ENCODE results near the gene MGMT. TPM values are rescaled to one million over a fixed set of nuclear protein-coding genes. Genes with fewer than 3 reads are reported as not detected.

Gene MGMT
- total RNA-seq, 1 donor from 2014 or later, result 29.7 TPM

DNA sequence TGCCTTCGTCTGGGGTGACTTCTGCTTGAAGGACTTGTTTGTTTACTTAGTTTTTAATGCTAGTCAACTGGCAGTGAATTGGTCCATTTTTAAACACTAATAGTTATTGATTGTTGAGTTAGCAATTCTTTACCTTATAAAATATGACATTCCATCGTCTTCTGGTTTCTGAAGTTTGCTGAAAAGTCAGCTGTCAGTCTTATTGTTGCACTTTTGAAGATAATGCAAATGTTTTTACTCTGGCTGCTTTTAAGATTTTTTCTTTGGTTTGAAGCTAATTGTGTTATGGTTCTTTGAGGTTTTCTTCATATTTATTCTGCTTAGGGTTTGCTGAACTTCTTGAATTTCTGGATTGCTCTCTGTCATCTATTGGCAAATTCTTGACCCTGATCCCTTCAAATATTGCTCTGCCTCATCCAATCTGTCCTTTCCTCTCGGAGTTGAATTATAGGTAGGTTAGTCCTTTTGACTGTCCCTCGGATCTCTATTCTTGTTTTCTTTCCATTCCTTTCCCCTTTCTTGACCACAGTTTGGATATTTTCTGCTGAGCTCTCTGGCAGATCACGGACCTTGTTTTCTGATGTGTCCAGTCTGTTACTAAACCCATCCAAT is 24.2 kb downstream of the MGMT start:
- no peak overlapping the region for H3K4me3 ChIP-seq (ENCODE audit: low read length in 3 of 3)
- no peaks in the 10 kb centered on the region for H3K4me1 ChIP-seq (ENCODE audit: control insufficient read depth in 3 of 3, insufficient read depth in 3 of 3, low read length in 3 of 3)
- H3K27me3 ChIP-seq (ENCODE audit: control insufficient read depth in 3 of 3, insufficient read depth in 3 of 3, low read length in 3 of 3), result no peaks in the 10 kb centered on the region
- no peaks in the 10 kb centered on the region for H3K36me3 ChIP-seq (ENCODE audit: control insufficient read depth in 3 of 3, insufficient read depth in 3 of 3, low read length in 3 of 3)
- H3K9ac ChIP-seq (ENCODE audit: low read depth in 1 of 3, low read length in 3 of 3), result no peak overlapping the region
- H3K9me3 ChIP-seq (ENCODE audit: control insufficient read depth in 3 of 3, low read length in 3 of 3), result peaks cover 3 to 8% (median 5%) of the 10 kb centered on the region in 3 donors
- no peak overlapping the region for H3K27ac ChIP-seq (ENCODE audit: low read depth, low read length)

DNA sequence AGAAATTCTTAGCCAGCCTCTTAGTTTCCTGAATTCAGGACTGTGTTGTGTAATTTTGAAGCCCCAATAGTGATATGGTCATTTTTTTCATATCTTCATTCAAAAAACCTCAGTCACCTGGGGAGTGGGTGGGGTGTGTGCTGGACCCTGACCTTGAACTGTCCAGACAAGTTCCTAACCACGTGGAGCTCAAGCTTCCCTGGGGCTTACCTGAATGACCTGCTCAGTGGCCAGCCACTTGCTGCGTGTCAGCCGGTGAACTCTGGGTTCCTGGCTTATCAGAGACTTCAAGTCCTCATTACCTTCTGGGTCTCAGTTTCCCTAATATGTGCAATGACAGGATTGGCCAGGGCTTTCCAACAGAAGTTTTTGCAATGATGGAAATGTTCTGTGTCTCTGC is 27.1 kb downstream of the MGMT start:
- Histone ChIP-seq H3K4me3 (ENCODE audit: low read length in 3 of 3) (no peak overlapping the region), H3K27ac (ENCODE audit: low read depth, low read length) (no peak overlapping the region), H3K9ac (ENCODE audit: low read depth in 1 of 3, low read length in 3 of 3) (no peak overlapping the region)

DNA sequence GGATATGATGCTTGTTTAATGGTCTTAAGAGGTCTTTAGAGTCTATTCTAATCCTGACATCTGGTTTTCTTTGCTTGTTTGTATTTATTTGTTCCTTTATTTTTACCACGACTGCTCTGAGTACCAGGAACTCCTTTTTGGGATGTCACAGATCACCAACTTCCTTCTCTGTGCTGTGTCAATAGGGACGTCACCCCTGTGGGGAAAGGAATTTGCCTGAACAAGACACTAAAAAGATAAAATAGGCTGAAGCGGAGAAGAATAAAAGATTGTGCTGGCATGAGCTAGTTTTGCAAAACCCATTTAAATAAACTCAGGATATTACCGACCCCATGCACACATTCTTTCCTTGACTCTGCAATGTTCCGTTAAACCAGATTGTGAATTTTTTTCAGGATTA is 27.7 kb downstream of the MGMT start:
- Histone ChIP-seq H3K9me3 (ENCODE audit: control insufficient read depth in 3 of 3, low read length in 3 of 3) (peaks cover 3 to 8% (median 5%) of the 10 kb centered on the region in 3 donors), H3K9ac (ENCODE audit: low read depth in 1 of 3, low read length in 3 of 3) (no peak overlapping the region), H3K4me1 (ENCODE audit: control insufficient read depth in 3 of 3, insufficient read depth in 3 of 3, low read length in 3 of 3) (no peaks in the 10 kb centered on the region), H3K27ac (ENCODE audit: low read depth, low read length) (no peak overlapping the region), H3K4me3 (ENCODE audit: low read length in 3 of 3) (no peak overlapping the region), H3K36me3 (ENCODE audit: control insufficient read depth in 3 of 3, insufficient read depth in 3 of 3, low read length in 3 of 3) (no peaks in the 10 kb centered on the region), H3K27me3 (ENCODE audit: control insufficient read depth in 3 of 3, insufficient read depth in 3 of 3, low read length in 3 of 3) (no peaks in the 10 kb centered on the region)

More for the DNA sequence above, 27.1 kb downstream of the MGMT start:
- H3K36me3 ChIP-seq (ENCODE audit: control insufficient read depth in 3 of 3, insufficient read depth in 3 of 3, low read length in 3 of 3), result no peaks in the 10 kb centered on the region
- no peaks in the 10 kb centered on the region for H3K4me1 ChIP-seq (ENCODE audit: control insufficient read depth in 3 of 3, insufficient read depth in 3 of 3, low read length in 3 of 3)
- H3K27me3 ChIP-seq (ENCODE audit: control insufficient read depth in 3 of 3, insufficient read depth in 3 of 3, low read length in 3 of 3), result no peaks in the 10 kb centered on the region
- peaks cover 3 to 8% (median 5%) of the 10 kb centered on the region in 3 donors for H3K9me3 ChIP-seq (ENCODE audit: control insufficient read depth in 3 of 3, low read length in 3 of 3)

DNA sequence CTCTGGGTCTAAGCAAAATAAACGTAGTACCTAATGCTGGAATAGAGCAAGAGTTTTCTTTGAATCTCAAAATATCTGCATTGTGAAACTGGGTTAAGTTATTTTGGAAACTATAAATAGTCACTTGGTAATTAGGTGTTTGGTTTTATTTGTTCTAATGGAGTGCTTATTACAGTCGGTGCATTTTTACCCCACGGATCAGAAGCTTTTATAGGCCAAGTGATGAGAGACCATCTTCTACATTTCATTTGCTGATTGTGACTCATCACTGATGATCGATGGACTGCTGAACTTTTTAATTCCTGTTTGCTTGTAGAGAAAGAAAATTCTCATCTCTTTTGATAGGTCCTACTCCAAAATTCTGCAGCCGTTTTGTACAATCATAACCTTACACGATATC is 28.2 kb downstream of the MGMT start:
- Histone ChIP-seq H3K9ac (ENCODE audit: low read depth in 1 of 3, low read length in 3 of 3) (no peak overlapping the region), H3K27me3 (ENCODE audit: control insufficient read depth in 3 of 3, insufficient read depth in 3 of 3, low read length in 3 of 3) (no peaks in the 10 kb centered on the region), H3K36me3 (ENCODE audit: control insufficient read depth in 3 of 3, insufficient read depth in 3 of 3, low read length in 3 of 3) (no peaks in the 10 kb centered on the region), H3K4me3 (ENCODE audit: low read length in 3 of 3) (no peak overlapping the region), H3K4me1 (ENCODE audit: control insufficient read depth in 3 of 3, insufficient read depth in 3 of 3, low read length in 3 of 3) (no peaks in the 10 kb centered on the region), H3K9me3 (ENCODE audit: control insufficient read depth in 3 of 3, low read length in 3 of 3) (peaks cover 3 to 8% (median 5%) of the 10 kb centered on the region in 3 donors), H3K27ac (ENCODE audit: low read depth, low read length) (no peak overlapping the region)

DNA sequence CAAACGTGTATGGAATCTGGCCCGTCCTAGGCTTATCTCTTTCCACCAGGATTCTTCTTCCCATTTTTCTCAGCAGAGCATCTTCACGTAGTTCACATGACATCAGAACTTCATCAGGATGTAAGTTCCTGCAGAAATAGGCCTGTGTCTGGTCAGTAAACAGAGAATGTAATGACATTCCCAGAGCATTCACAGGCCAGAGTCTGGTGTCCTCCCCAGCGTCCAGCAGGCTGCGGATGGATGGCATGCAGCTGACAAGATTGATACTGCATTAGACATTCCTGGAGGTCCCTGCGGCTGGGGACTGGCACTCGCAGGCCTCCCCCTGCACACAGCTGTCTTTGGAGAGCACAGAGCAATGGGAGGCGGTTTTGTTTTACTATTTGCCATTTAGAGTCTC is 28.7 kb downstream of the MGMT start:
- no peak overlapping the region for H3K4me3 ChIP-seq (ENCODE audit: low read length in 3 of 3)
- H3K9me3 ChIP-seq (ENCODE audit: control insufficient read depth in 3 of 3, low read length in 3 of 3), result peaks cover 3 to 8% (median 5%) of the 10 kb centered on the region in 3 donors
- no peaks in the 10 kb centered on the region for H3K36me3 ChIP-seq (ENCODE audit: control insufficient read depth in 3 of 3, insufficient read depth in 3 of 3, low read length in 3 of 3)
- no peaks in the 10 kb centered on the region for H3K4me1 ChIP-seq (ENCODE audit: control insufficient read depth in 3 of 3, insufficient read depth in 3 of 3, low read length in 3 of 3)
- H3K27me3 ChIP-seq (ENCODE audit: control insufficient read depth in 3 of 3, insufficient read depth in 3 of 3, low read length in 3 of 3), result no peaks in the 10 kb centered on the region
- H3K9ac ChIP-seq (ENCODE audit: low read depth in 1 of 3, low read length in 3 of 3), result no peak overlapping the region
- H3K27ac ChIP-seq (ENCODE audit: low read depth, low read length), result no peak overlapping the region

DNA sequence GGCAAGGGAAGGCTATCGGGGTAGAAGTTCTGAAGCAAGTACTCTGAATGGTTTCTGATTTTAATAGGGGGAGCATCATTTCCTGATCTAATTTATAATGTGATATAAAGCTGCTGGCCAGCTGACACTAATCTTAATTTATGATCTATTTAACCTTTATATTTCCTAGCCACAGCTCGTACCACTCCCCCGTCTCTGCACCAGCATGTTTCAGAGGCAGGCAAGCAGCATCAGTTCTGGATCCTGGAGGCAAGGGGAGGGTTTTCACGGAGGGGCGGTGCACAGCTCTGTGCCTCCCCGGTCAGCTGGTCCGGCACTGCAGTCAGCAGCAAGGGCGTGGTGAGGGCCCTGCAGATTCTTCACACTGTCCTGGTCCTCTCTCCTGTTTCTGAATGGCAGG is 30.0 kb downstream of the MGMT start:
- Histone ChIP-seq H3K27ac (ENCODE audit: low read depth, low read length) (no peak overlapping the region), H3K27me3 (ENCODE audit: control insufficient read depth in 3 of 3, insufficient read depth in 3 of 3, low read length in 3 of 3) (no peaks in the 10 kb centered on the region), H3K9ac (ENCODE audit: low read depth in 1 of 3, low read length in 3 of 3) (no peak overlapping the region), H3K4me1 (ENCODE audit: control insufficient read depth in 3 of 3, insufficient read depth in 3 of 3, low read length in 3 of 3) (peaks cover 0 to 3% (median 0%) of the 10 kb centered on the region in 3 donors), H3K36me3 (ENCODE audit: control insufficient read depth in 3 of 3, insufficient read depth in 3 of 3, low read length in 3 of 3) (no peaks in the 10 kb centered on the region), H3K4me3 (ENCODE audit: low read length in 3 of 3) (no peak overlapping the region), H3K9me3 (ENCODE audit: control insufficient read depth in 3 of 3, low read length in 3 of 3) (peaks cover 0 to under 1% (median 0%) of the 10 kb centered on the region in 3 donors)

DNA sequence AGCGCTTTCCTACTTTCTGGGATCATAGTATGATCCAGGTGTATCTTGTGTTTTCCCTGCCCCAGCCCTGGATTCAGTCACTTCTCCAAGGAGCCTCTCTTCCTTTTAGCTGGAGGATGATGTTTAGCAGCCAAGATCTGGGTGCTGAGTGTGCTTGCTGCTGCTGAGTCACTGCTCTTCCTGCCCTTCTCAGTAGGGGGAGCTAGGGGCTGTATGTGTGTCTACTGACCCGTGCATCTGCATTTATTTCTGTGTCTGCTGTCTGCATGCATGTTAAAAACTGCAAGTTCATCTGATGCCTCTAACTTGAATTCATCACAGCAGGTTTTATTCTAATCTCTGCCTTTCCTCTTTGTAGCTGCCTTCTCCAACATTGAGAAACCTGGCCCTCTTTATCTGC is 31.6 kb downstream of the MGMT start:
- Histone ChIP-seq H3K9ac (ENCODE audit: low read depth in 1 of 3, low read length in 3 of 3) (no peak overlapping the region), H3K27me3 (ENCODE audit: control insufficient read depth in 3 of 3, insufficient read depth in 3 of 3, low read length in 3 of 3) (no peaks in the 10 kb centered on the region), H3K4me1 (ENCODE audit: control insufficient read depth in 3 of 3, insufficient read depth in 3 of 3, low read length in 3 of 3) (peaks cover 0 to 3% (median 0%) of the 10 kb centered on the region in 3 donors), H3K27ac (ENCODE audit: low read depth, low read length) (no peak overlapping the region), H3K4me3 (ENCODE audit: low read length in 3 of 3) (no peak overlapping the region), H3K36me3 (ENCODE audit: control insufficient read depth in 3 of 3, insufficient read depth in 3 of 3, low read length in 3 of 3) (no peaks in the 10 kb centered on the region), H3K9me3 (ENCODE audit: control insufficient read depth in 3 of 3, low read length in 3 of 3) (no peaks in the 10 kb centered on the region)

DNA sequence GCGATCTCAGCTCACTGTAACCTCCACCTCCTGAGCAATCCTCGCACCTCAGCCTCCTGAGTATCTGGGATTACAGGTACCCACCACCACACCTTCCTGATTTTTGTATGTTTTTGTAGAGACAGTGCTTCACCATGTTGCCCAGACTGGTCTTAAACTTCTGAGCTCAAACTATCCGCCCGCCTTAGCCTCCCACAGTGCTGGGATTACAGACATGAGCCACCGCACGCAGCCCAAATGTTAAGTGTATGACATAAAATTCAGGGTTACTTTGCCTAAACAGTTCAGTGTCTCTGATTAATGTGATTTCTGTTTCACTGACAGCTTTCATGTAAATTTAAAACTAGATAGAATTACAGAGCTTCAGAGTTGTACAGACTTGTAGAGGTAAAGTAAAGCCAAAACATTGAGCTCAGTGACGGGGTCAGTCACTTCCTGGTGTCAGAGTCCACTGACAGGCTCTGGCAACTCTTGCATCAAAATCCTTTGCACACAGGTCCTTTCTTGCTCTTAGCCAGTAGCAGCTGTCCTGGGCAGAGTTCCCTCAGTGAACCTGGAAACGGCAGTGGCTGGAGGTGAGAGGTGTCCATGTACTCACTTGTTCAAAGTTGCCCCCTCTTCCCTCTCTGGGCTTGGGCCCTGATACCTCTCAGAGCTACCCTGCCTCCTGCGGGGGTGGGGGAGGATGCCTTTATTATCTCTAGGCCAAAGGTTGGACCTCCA is 33.7 kb downstream of the MGMT start:
- H3K27me3 ChIP-seq (ENCODE audit: control insufficient read depth in 3 of 3, insufficient read depth in 3 of 3, low read length in 3 of 3), result no peaks in the 10 kb centered on the region
- H3K27ac ChIP-seq (ENCODE audit: low read depth, low read length), result no peak overlapping the region
- no peaks in the 10 kb centered on the region for H3K9me3 ChIP-seq (ENCODE audit: control insufficient read depth in 3 of 3, low read length in 3 of 3)
- peaks cover 0 to 3% (median 0%) of the 10 kb centered on the region in 3 donors for H3K4me1 ChIP-seq (ENCODE audit: control insufficient read depth in 3 of 3, insufficient read depth in 3 of 3, low read length in 3 of 3)
- no peak overlapping the region for H3K9ac ChIP-seq (ENCODE audit: low read depth in 1 of 3, low read length in 3 of 3)
- H3K4me3 ChIP-seq (ENCODE audit: low read length in 3 of 3), result no peak overlapping the region
- H3K36me3 ChIP-seq (ENCODE audit: control insufficient read depth in 3 of 3, insufficient read depth in 3 of 3, low read length in 3 of 3), result no peaks in the 10 kb centered on the region

DNA sequence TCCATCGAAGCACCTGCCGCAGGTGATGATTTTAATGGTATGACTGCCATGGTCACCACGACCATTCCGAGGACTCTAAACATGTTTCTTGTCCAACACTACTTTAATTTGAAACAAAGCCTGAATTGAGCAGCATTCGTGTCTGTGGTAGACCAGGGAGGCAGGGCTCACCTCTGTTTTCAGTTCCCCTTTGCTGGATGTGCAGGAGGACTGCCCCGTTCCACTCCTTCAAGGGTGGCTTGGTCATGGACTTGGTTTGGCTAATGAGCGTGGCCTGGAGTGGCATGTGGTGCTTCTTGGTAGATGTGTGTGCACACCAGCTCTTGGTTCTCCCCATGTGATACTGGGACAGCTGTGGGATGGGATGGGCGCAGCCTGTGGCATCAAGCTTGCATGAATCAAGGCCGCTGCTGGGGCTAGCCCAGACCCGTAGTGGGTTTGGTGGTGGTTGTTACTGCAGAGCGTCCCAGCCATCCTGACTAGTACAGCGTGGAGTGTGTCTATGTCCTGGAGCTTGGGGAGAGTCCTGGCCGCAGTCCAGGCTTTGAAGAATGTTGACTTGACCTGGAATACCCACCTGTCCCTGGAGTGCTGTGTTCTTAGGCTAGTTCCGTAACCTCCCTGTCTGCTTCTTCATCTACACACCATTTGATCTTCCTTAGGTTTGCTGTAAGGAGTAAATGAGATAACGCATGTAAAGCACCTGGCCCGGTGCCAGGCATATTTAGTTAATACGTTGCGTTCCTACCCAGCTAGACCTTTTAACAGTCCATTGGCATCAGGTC is 34.8 kb downstream of the MGMT start:
- Histone ChIP-seq H3K27me3 (ENCODE audit: control insufficient read depth in 3 of 3, insufficient read depth in 3 of 3, low read length in 3 of 3) (no peaks in the 10 kb centered on the region), H3K27ac (ENCODE audit: low read depth, low read length) (no peak overlapping the region), H3K9ac (ENCODE audit: low read depth in 1 of 3, low read length in 3 of 3) (no peak overlapping the region), H3K4me3 (ENCODE audit: low read length in 3 of 3) (no peak overlapping the region), H3K9me3 (ENCODE audit: control insufficient read depth in 3 of 3, low read length in 3 of 3) (no peaks in the 10 kb centered on the region), H3K36me3 (ENCODE audit: control insufficient read depth in 3 of 3, insufficient read depth in 3 of 3, low read length in 3 of 3) (no peaks in the 10 kb centered on the region), H3K4me1 (ENCODE audit: control insufficient read depth in 3 of 3, insufficient read depth in 3 of 3, low read length in 3 of 3) (peaks cover 0 to 3% (median 0%) of the 10 kb centered on the region in 3 donors)

DNA sequence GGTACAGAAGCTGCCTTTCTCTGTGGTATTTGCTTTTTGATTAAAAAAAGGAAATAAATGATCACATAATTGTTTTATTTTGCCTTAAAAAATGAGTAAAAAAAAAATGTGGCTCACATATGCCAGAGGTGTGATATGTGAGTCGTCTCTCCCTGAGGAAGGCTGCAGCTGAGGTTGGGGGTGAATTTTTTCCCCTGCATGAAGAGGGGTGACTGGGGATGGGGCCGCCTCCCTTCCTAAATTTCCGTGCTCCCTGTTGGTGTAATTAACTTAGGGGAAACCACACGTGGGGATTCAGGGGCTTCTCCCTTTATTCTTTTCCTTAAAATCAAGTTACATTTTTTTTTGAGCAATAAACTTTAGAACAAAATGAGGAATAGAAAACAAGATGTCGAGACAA is 35.4 kb downstream of the MGMT start:
- Histone ChIP-seq H3K9ac (ENCODE audit: low read depth in 1 of 3, low read length in 3 of 3) (no peak overlapping the region), H3K36me3 (ENCODE audit: control insufficient read depth in 3 of 3, insufficient read depth in 3 of 3, low read length in 3 of 3) (no peaks in the 10 kb centered on the region), H3K27ac (ENCODE audit: low read depth, low read length) (no peak overlapping the region), H3K4me1 (ENCODE audit: control insufficient read depth in 3 of 3, insufficient read depth in 3 of 3, low read length in 3 of 3) (peaks cover 0 to 3% (median 2%) of the 10 kb centered on the region in 3 donors), H3K27me3 (ENCODE audit: control insufficient read depth in 3 of 3, insufficient read depth in 3 of 3, low read length in 3 of 3) (no peaks in the 10 kb centered on the region), H3K4me3 (ENCODE audit: low read length in 3 of 3) (no peak overlapping the region), H3K9me3 (ENCODE audit: control insufficient read depth in 3 of 3, low read length in 3 of 3) (no peaks in the 10 kb centered on the region)

All from skeletal muscle tissue (tissue), 4 donors.